ENCODE measurements around the gene CRYGN. TPM values are rescaled to one million over a fixed set of nuclear protein-coding genes. Genes with fewer than 3 reads are reported as not detected.

The CRYGN gene
- total RNA-seq, 4 donors from 2014 or later = not detected

DNA sequence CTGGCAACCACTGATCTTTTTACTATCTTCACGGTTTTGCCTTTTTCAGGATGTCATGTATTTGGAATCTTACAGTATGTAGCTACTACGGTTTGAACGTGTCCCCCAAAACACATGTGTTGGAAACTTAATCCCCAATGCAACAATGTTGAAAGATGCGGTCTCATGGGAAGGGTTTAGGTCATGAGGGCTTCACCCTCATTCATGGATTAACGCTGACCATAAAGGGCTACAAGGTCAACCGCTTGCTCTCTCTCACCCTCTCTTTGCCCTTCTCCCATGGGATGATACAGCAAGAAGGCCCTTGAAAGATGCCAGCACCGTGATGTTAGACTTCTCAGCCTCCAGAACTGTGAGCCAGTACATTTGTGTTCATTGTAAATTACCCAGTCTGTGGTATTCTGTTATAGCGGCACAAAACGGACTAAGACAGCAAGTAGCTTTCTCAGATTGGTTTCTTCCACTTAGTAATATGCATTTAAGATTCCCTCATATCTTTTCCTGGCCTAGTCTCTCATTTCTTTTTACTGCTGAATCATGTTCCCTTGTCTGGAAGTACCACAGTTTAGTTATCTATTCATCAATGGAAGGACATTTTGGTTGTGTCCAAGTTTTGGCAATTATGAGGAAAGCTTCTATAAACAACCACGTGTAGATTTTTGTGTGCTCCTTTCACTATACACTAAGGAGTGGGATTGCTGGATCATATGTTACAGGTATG is 3.0 kb upstream of the CRYGN start:
- TF ChIP-seq POLR2A (IDR thresholded peaks at IDR 0.05) = no peak
- TF ChIP-seq CTCF (IDR thresholded peaks at IDR 0.05) = no peak
- intact Hi-C loops (cut with DNase I; ENCODE audit: low total_unique reads) = no loop called here
- WGBS, 2 donors = 82 to 84% methylated on average over 10 of the region's 10 CpGs
- DNase-seq (ENCODE audit: low spot score in 2 of 2) = no peak
- no peak overlapping the region for H3K4me3 ChIP-seq (ENCODE audit: low read depth, poor library complexity, severe bottlenecking)

GRCh38 chr7:151440799-151441445 is 981 bp upstream of the CRYGN start:
- intact Hi-C loops (cut with DNase I; ENCODE audit: low total_unique reads) = no loop called here
- 32 to 36% methylated on average over 10 of the region's 10 CpGs for WGBS, 2 donors
- H3K4me3 ChIP-seq (ENCODE audit: low read depth, poor library complexity, severe bottlenecking) = no peak overlapping the region
- TF ChIP-seq POLR2A (IDR thresholded peaks at IDR 0.05) = no peak
- TF ChIP-seq CTCF (IDR thresholded peaks at IDR 0.05) = no peak
- DNase-seq (ENCODE audit: low spot score in 2 of 2) = no peak

DNA sequence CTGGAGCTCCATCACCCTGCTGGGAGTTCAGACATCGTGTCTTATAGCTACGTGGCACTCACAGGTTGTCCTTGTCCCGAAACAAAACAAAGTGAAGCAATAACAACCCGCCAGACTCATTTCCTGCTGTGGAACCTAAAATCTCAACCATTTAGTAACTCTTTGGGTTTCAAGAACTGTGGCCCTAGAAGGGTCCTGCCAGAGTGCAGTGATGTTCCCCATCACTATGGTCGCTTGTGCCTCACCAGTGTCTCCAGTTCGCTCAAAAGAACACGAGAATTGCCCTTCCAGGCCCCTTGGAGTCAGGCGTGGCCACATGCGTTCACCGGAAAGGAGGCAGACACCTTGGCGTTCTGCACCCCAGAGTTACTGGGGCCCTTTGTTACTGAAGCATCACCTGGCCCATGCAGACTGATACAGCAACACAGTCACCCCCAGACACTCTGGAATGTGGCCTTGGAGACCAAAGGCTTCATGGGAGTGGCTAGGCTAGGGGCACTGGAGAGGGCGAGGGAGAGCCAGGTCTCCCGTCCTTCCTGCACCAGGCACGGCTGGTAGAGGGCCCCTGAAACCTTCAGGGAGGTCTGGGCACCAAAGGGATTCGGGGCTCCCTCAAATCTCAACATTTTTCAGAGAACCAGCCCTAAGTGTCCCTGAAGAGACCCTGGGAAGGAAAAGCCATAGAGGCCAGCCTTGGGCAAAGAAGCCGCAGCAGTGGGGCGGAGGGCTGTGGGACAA is 908 bp downstream of the CRYGN start:
- 95 to 96% methylated on average over 16 to 17 of the region's 17 CpGs for WGBS, 2 donors
- no peak overlapping the region for H3K4me3 ChIP-seq (ENCODE audit: low read depth, poor library complexity, severe bottlenecking)
- TF ChIP-seq CTCF (IDR thresholded peaks at IDR 0.05) (no peak), POLR2A (IDR thresholded peaks at IDR 0.05) (no peak)
- intact Hi-C loops (cut with DNase I; ENCODE audit: low total_unique reads) = no loop called here
- DNase-seq (ENCODE audit: low spot score in 2 of 2) = no peak

- intact Hi-C loops (cut with DNase I; ENCODE audit: low total_unique reads) = no loop called here
- no peak for DNase-seq (ENCODE audit: low spot score in 2 of 2)
- TF ChIP-seq CTCF (IDR thresholded peaks at IDR 0.05) (no peak), POLR2A (IDR thresholded peaks at IDR 0.05) (no peak)
- 88 to 90% methylated on average over 20 to 23 of the region's 23 CpGs for WGBS, 2 donors
- no peak overlapping the region for H3K4me3 ChIP-seq (ENCODE audit: low read depth, poor library complexity, severe bottlenecking)
Observed at GRCh38 chr7:151437866-151438516, 1.9 kb downstream of the CRYGN start.

DNA sequence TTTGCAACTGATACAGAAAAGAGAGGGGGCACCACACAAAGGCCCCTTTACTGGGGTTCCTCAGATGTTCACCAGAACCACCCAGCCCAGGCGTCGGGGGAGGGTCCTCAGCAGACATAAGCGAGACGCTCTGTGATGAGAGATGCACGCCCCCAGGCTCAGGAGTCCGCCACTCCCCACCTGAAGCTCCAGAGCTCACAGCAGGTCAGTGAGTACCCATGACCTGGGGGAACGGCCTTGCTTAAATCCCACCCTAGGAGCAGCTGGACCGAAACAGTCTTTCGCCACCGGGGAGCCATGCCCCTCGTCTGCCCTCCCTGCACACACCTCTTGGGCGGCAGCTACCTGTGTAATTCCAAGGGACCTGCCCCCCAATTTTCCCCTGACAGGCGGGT is 2.8 kb downstream of the CRYGN start:
- intact Hi-C loops (cut with DNase I; ENCODE audit: low total_unique reads) = no loop called here

More for the DNA sequence above, 2.8 kb downstream of the CRYGN start:
- WGBS, 2 donors = 89 to 93% methylated on average over 13 of the region's 13 CpGs
- DNase-seq (ENCODE audit: low spot score in 2 of 2) = no peak
- TF ChIP-seq POLR2A (IDR thresholded peaks at IDR 0.05) = no peak
- no peak for TF ChIP-seq CTCF (IDR thresholded peaks at IDR 0.05)
- H3K4me3 ChIP-seq (ENCODE audit: low read depth, poor library complexity, severe bottlenecking) = no peak overlapping the region
